Measurements from ENCODE around the gene CRISP3.

The CRISP3 gene

GRCh38 chr6:49764571-49765236 lies 20.5 kb upstream of the CRISP3 start:
- no peak for TF ChIP-seq CTCF (IDR thresholded peaks at IDR 0.05)
- H3K4me1 ChIP-seq (ENCODE audit: control insufficient read depth in 1 of 2, insufficient read depth in 1 of 2, low read depth in 1 of 2, low read length in 1 of 2): peaks cover 43 to 48% of the 10 kb centered on the region in 2 experiments
- no peaks in the 10 kb centered on the region for H3K36me3 ChIP-seq
- no peaks in the 10 kb centered on the region for H3K9me3 ChIP-seq
- H3K27me3 ChIP-seq: no peaks in the 10 kb centered on the region
- no peak overlapping the region for H3K27ac ChIP-seq
- H3K4me3 ChIP-seq (ENCODE audit: low read depth in 1 of 2, low read length in 1 of 2): no peak overlapping the region

- H3K4me1 ChIP-seq (ENCODE audit: control insufficient read depth in 1 of 2, insufficient read depth in 1 of 2, low read depth in 1 of 2, low read length in 1 of 2): peaks cover 64 to 88% of the 10 kb centered on the region in 2 experiments
- peak overlapping the region; percentile 42 to 50 for H3K4me3 ChIP-seq (ENCODE audit: low read depth in 1 of 2, low read length in 1 of 2)
- H3K9me3 ChIP-seq: no peaks in the 10 kb centered on the region
- H3K27ac ChIP-seq: peak overlapping the region; percentile 77
- no peaks in the 10 kb centered on the region for H3K27me3 ChIP-seq
- no peak for TF ChIP-seq CTCF (IDR thresholded peaks at IDR 0.05)
- H3K36me3 ChIP-seq: no peaks in the 10 kb centered on the region
Observed at GRCh38 chr6:49743429-49743828, 759 bp downstream of the CRISP3 start.

GRCh38 chr6:49739423-49739822 lies 4.8 kb downstream of the CRISP3 start:
- Histone ChIP-seq H3K27ac (peak overlapping the region; percentile 47), H3K4me1 (ENCODE audit: control insufficient read depth in 1 of 2, insufficient read depth in 1 of 2, low read depth in 1 of 2, low read length in 1 of 2) (peaks cover 50 to 60% of the 10 kb centered on the region in 2 experiments), H3K27me3 (no peaks in the 10 kb centered on the region), H3K4me3 (ENCODE audit: low read depth in 1 of 2, low read length in 1 of 2) (no peak overlapping the region), H3K9me3 (no peaks in the 10 kb centered on the region), H3K36me3 (peaks cover 30% of the 10 kb centered on the region)
- no peak for TF ChIP-seq CTCF (IDR thresholded peaks at IDR 0.05)

GRCh38 chr6:49736017-49736508 lies 8.1 kb downstream of the CRISP3 start:
- Histone ChIP-seq H3K27ac (peak overlapping the region; percentile 14), H3K9me3 (no peaks in the 10 kb centered on the region), H3K4me1 (ENCODE audit: control insufficient read depth in 1 of 2, insufficient read depth in 1 of 2, low read depth in 1 of 2, low read length in 1 of 2) (peaks cover 23 to 28% of the 10 kb centered on the region in 2 experiments)

GRCh38 chr6:49733680-49734079 lies 10.5 kb downstream of the CRISP3 start:
- Histone ChIP-seq H3K9me3 (no peaks in the 10 kb centered on the region), H3K4me1 (ENCODE audit: control insufficient read depth in 1 of 2, insufficient read depth in 1 of 2, low read depth in 1 of 2, low read length in 1 of 2) (peaks cover 8 to 9% of the 10 kb centered on the region in 2 experiments), H3K36me3 (peaks cover 86% of the 10 kb centered on the region), H3K27ac (peak overlapping the region; percentile 24), H3K27me3 (no peaks in the 10 kb centered on the region), H3K4me3 (ENCODE audit: low read depth in 1 of 2, low read length in 1 of 2) (no peak overlapping the region)
- no peak for TF ChIP-seq CTCF (IDR thresholded peaks at IDR 0.05)

More at GRCh38 chr6:49736017-49736508, 8.1 kb downstream of the CRISP3 start:
- peaks cover 63% of the 10 kb centered on the region for H3K36me3 ChIP-seq
- H3K27me3 ChIP-seq: no peaks in the 10 kb centered on the region
- no peak for TF ChIP-seq CTCF (IDR thresholded peaks at IDR 0.05)
- H3K4me3 ChIP-seq (ENCODE audit: low read depth in 1 of 2, low read length in 1 of 2): no peak overlapping the region
